Smooth muscle cell (in vitro differentiated cells): ENCODE measurements around the gene BCAS3. TPM values are rescaled to one million over a fixed set of nuclear protein-coding genes. Genes with fewer than 3 reads are reported as not detected.

Source experiments
- DNase-seq: peaks from one replicate; lab custom pipeline; 2025; ENCODE audit not compliant: unreplicated experiment; lab: John Stamatoyannopoulos, UW
- H2AFZ ChIP-seq: fragments of 200-600 bp; sonication (generic); 2 replicates; pipeline ENCODE4 v1.6.0; 2016; ENCODE audit warnings: antibody characterized with exemption, low read depth, mild to moderate bottlenecking
- H3F3A ChIP-seq: fragments of 200-600 bp; sonication (generic); 2 replicates; pipeline ENCODE4 v1.6.0; 2017; ENCODE audit warnings: antibody characterized with exemption, low read depth
- H3K27ac ChIP-seq: fragments of 200-600 bp; sonication (generic); 2 replicates; pipeline ENCODE4 v1.5.1; 2016; ENCODE audit warnings: low read depth, mild to moderate bottlenecking
- H3K27me3 ChIP-seq: fragments of 200-600 bp; sonication (generic); 2 replicates; pipeline ENCODE4 v1.6.1; 2016; ENCODE audit warnings: low read depth, mild to moderate bottlenecking
- H3K36me3 ChIP-seq: fragments of 200-600 bp; sonication (generic); 2 replicates; pipeline ENCODE4 v1.5.1; 2016; ENCODE audit warnings: low read depth
- H3K4me1 ChIP-seq: fragments of 200-600 bp; sonication (generic); 2 replicates; pipeline ENCODE4 v1.5.1; 2016; ENCODE audit warnings: low read depth
- H3K4me2 ChIP-seq: fragments of 200-600 bp; sonication (generic); 2 replicates; pipeline ENCODE4 v1.6.0; 2016; ENCODE audit warnings: mild to moderate bottlenecking
- H3K4me3 ChIP-seq: fragments of 200-600 bp; sonication (generic); 2 replicates; pipeline ENCODE4 v1.5.1; 2016; ENCODE audit warnings: mild to moderate bottlenecking
- H3K79me2 ChIP-seq: fragments of 200-600 bp; sonication (generic); 2 replicates; pipeline ENCODE4 v1.6.0; 2016; ENCODE audit warnings: low read depth, mild to moderate bottlenecking
- H3K9ac ChIP-seq: fragments of 200-600 bp; sonication (generic); 2 replicates; pipeline ENCODE4 v1.6.0; 2016; ENCODE audit warnings: low read depth
- H3K9me3 ChIP-seq: fragments of 200-600 bp; sonication (generic); replicated peaks from 2 replicates; pipeline ENCODE4 v1.5.1; 2016; ENCODE audit warnings: low read depth
- H4K20me1 ChIP-seq: fragments of 200-600 bp; sonication (generic); 2 replicates; pipeline ENCODE4 v1.6.0; 2016; ENCODE audit warnings: low read depth
- WGBS: methylation state at CpG from one replicate; pipeline ENCODE4 v1.1.7; 2016; ENCODE audit warnings: low lambda C conversion rate; 5-methylcytosine and 5-hydroxymethylcytosine counted together
- polyA plus RNA-seq: library from polyadenylated mRNA; unstranded; fragments of >200 nt; fragmentation: Nextera tagmentation; extraction: Ambion mirVana; gene quantifications from 2 replicates; pipeline ENCODE4 v1.2.1, GENCODE V29; 2016
- total RNA-seq: library from RNA; depleted of rRNA; stranded (reverse); fragments of >200 nt; gene quantifications from 2 replicates; pipeline ENCODE4 v1.2.3, GENCODE V29; 2014
- TF ChIP-seq, protein P1 (sequence below): fragments of 200-600 bp; sonication (generic); IDR thresholded peaks from 2 replicates; pipeline ENCODE4 v1.5.1; 2017; ENCODE audit warnings: borderline replicate concordance, mild to moderate bottlenecking, antibody characterized with exemption; ENCODE audit not compliant: insufficient read depth, poor library complexity, severe bottlenecking

BCAS3 gene
- total and polyA plus RNA-seq, 2 experiments from 2014 or later: 17.2 to 54.5 TPM

DNA sequence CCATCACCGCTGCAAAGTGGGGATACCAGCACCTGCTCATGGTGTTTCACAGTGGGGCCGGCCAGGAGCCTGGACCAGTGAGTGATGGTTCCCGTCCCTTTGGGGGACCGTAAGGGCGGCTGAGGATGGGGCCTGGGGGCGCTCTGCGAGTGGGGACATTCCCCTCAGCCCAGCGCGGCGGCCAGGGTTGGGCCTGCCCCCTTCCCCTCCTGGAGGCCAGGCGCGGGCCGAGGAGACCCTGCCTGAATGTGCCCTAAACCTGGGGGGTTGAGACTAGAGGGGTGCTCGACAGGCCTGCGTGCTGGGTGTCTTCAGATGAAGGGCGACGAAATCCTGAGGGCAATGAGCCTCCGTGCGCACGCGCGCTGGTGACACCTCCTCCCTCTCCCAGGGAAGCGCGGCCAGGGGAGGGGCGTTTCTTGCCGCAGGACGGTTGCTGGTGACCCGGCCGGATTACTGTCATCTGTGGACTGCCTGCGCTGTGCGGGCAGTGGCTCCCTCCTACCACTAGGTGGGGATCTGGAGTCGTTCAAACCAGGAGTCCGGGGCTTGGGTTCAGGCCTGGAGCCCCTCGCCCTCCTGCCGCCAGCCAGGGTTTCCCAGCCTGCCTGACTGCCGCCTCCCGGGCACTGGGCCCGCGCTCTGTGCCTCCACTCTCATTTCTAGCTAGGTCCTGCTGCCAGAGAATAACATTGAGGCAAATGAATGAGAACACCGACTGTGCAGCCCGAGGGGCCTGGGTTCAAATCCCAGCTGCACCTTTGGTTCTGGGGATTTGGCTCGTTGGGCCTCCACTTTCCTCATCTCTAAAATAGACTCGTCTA lies 739.1 kb downstream of the BCAS3 start:
- no peaks in the 10 kb centered on the region for H3K27me3 ChIP-seq
- H3K4me1 ChIP-seq: peaks cover 3% of the 10 kb centered on the region
- peak overlapping the region; percentile 58 for H3K27ac ChIP-seq
- no peak overlapping the region for H3K4me3 ChIP-seq
- 18% methylated on average over 42 of the region's 43 CpGs for WGBS
- H3K4me2 ChIP-seq: peak overlapping the region; percentile 43
- peaks cover 4% of the 10 kb centered on the region for H3K79me2 ChIP-seq
- peak; percentile 86 for DNase-seq
- no peaks in the 10 kb centered on the region for H3K9me3 ChIP-seq
- H3F3A ChIP-seq: peaks cover 13% of the 10 kb centered on the region
- TF ChIP-seq, protein P1, sequence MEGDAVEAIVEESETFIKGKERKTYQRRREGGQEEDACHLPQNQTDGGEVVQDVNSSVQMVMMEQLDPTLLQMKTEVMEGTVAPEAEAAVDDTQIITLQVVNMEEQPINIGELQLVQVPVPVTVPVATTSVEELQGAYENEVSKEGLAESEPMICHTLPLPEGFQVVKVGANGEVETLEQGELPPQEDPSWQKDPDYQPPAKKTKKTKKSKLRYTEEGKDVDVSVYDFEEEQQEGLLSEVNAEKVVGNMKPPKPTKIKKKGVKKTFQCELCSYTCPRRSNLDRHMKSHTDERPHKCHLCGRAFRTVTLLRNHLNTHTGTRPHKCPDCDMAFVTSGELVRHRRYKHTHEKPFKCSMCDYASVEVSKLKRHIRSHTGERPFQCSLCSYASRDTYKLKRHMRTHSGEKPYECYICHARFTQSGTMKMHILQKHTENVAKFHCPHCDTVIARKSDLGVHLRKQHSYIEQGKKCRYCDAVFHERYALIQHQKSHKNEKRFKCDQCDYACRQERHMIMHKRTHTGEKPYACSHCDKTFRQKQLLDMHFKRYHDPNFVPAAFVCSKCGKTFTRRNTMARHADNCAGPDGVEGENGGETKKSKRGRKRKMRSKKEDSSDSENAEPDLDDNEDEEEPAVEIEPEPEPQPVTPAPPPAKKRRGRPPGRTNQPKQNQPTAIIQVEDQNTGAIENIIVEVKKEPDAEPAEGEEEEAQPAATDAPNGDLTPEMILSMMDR: peak; percentile 96
- no peaks in the 10 kb centered on the region for H4K20me1 ChIP-seq
- H2AFZ ChIP-seq: no peak overlapping the region
- H3K9ac ChIP-seq: no peak overlapping the region
- H3K36me3 ChIP-seq: no peaks in the 10 kb centered on the region

DNA sequence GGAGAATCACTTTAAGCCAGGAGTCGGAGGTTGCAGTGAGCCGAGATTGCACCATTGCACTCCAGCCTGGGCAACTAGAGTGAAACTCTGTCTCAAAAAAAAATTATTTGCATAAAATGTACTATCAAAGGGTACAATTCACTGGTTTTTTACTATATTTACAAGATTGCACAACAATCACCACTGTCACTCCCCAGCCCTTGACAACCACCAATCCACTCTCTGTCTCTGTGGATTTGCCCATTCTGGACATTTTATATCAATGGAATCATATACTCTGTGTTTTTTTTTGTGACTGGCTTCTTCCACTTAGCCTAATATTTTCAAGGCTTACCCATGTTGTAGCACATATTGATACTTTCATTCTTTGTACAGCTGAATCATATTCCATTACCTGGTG lies 740.8 kb downstream of the BCAS3 start:
- no peaks in the 10 kb centered on the region for H3K4me1 ChIP-seq
- peaks cover 1% of the 10 kb centered on the region for H3K79me2 ChIP-seq
- no peak overlapping the region for H3K9ac ChIP-seq
- no peaks in the 10 kb centered on the region for H3K9me3 ChIP-seq
- no peak overlapping the region for H3K27ac ChIP-seq
- H3K4me2 ChIP-seq: no peak overlapping the region
- no peak overlapping the region for H2AFZ ChIP-seq
- TF ChIP-seq, protein P1: no peak
- no peak overlapping the region for H3K4me3 ChIP-seq
- peaks cover 13% of the 10 kb centered on the region for H3F3A ChIP-seq
- H3K36me3 ChIP-seq: no peaks in the 10 kb centered on the region
- no peaks in the 10 kb centered on the region for H3K27me3 ChIP-seq
- WGBS: 94% methylated on average over 2 of the region's 2 CpGs
- DNase-seq: no peak
- no peaks in the 10 kb centered on the region for H4K20me1 ChIP-seq

- WGBS: 81% methylated on average over 8 of the region's 8 CpGs
- H2AFZ ChIP-seq: no peak overlapping the region
- H4K20me1 ChIP-seq: no peaks in the 10 kb centered on the region
- H3K9ac ChIP-seq: no peak overlapping the region
- no peak for DNase-seq
- H3K4me3 ChIP-seq: no peak overlapping the region
- no peak overlapping the region for H3K27ac ChIP-seq
- no peaks in the 10 kb centered on the region for H3K9me3 ChIP-seq
- no peak overlapping the region for H3K4me2 ChIP-seq
- H3K27me3 ChIP-seq: no peaks in the 10 kb centered on the region
- H3K36me3 ChIP-seq: no peaks in the 10 kb centered on the region
- TF ChIP-seq, protein P1: no peak
- no peaks in the 10 kb centered on the region for H3K4me1 ChIP-seq
- H3K79me2 ChIP-seq: no peaks in the 10 kb centered on the region
- H3F3A ChIP-seq: peaks cover 13% of the 10 kb centered on the region
Observed at GRCh38 chr17:61419496-61420046, 741.9 kb downstream of the BCAS3 start.
